ENCODE data around the gene KMT2A. TPM values are rescaled to one million over a fixed set of nuclear protein-coding genes. Genes with fewer than 3 reads are reported as not detected.

The KMT2A gene
- total and polyA plus RNA-seq, 10 of the 15 experiments (the other 5 are each of a cell fraction or from before 2014, with no cell fraction given), result 6.1 to 56.9 (median 25.4) TPM

- Histone ChIP-seq H3K9ac (ENCODE audit: control insufficient read depth, insufficient read depth, low read length) (no peak overlapping the region), H3K27me3 (replicated peaks in 1 of 2; ENCODE audit: control insufficient read depth in 2 of 2, insufficient read depth in 2 of 2, low read length in 1 of 2) (no peaks in the 10 kb centered on the region), H3K9me3 (replicated peaks; ENCODE audit: control insufficient read depth, insufficient read depth, low read length) (no peaks in the 10 kb centered on the region; the same call in 2 of the 3 replicates), H2AFZ (ENCODE audit: control insufficient read depth, low read depth, low read length) (no peak overlapping the region), H4K20me1 (ENCODE audit: control insufficient read depth, insufficient read depth) (no peaks in the 10 kb centered on the region), H3K79me2 (ENCODE audit: control insufficient read depth, insufficient read depth, low read length) (peaks cover 8% of the 10 kb centered on the region), H3K4me1 (ENCODE audit: control insufficient read depth, insufficient read depth, low read length) (peaks cover 24% of the 10 kb centered on the region), H3K4me2 (ENCODE audit: control insufficient read depth, insufficient read depth) (0 out of 2 replicates have a peak overlapping the region, but pooled peaks have one; percentile 25), H3K36me3 (ENCODE audit: control insufficient read depth in 2 of 2, insufficient read depth in 2 of 2, low read length in 1 of 2) (peaks cover 1 to 11% of the 10 kb centered on the region in 2 experiments; a peak in 3 of 4 replicates), H3K27ac (ENCODE audit: control insufficient read depth, insufficient read depth) (no peak overlapping the region; the same call in 1 of the 2 replicates), H3K4me3 (no peak overlapping the region)
- ChIA-PET SMC1A (ENCODE audit: uncharacterized antibody, unreplicated experiment) (no interaction called here), POLR2A (interaction anchor here (1.0 to 1.3 kb wide), 3 partner anchors 9 to 33 kb away, joined by 3 to 4 read pairs (median 3); no protein-coding TSS in a partner anchor), CTCF (interaction anchor here (0.6 kb wide), 1 partner anchor 92 kb away, joined by 3 read pairs; no protein-coding TSS in a partner anchor), RAD21 (ENCODE audit: unreplicated experiment) (interaction anchor here (0.9 to 1.7 kb wide), 2 partner anchors 36 to 213 kb away, joined by 3 to 7 read pairs; no protein-coding TSS in a partner anchor)
- TF ChIP-seq NFIC (IDR thresholded peaks at IDR 0.05; ENCODE audit: low read depth, low read length) (no peak), IKZF2 (IDR thresholded peaks at IDR 0.05) (peak in 1 of 2 experiments; percentile 15; a peak in 2 of 4 replicates), NR2F1 (conservative IDR thresholded peaks at IDR 0.05) (peak; percentile 73), KDM1A (IDR thresholded peaks at IDR 0.05; ENCODE audit: borderline replicate concordance) (no peak), NFYB (IDR thresholded peaks at IDR 0.05; ENCODE audit: insufficient read depth, low read depth, low read length) (no peak), IKZF1 (conservative IDR thresholded peaks at IDR 0.05) (0 out of 2 replicates have a peak, but pooled peaks have one; percentile 24), BHLHE40 (IDR thresholded peaks at IDR 0.05; ENCODE audit: borderline replicate concordance in 1 of 2, low read depth in 2 of 2, low read length in 1 of 2) (peak; percentile 27 to 60; a peak in 3 of 4 replicates), IRF5 (IDR thresholded peaks at IDR 0.05; ENCODE audit: borderline replicate concordance) (no peak), SUZ12 (IDR thresholded peaks at IDR 0.05; ENCODE audit: unreplicated experiment) (no peak), PAX8 (IDR thresholded peaks at IDR 0.05) (no peak), RELB (IDR thresholded peaks at IDR 0.05; ENCODE audit: low read depth) (0 out of 2 replicates have a peak, but pooled peaks have one; percentile 18), PKNOX1 (IDR thresholded peaks at IDR 0.05) (no peak)
- DNase-seq (ENCODE audit: low read depth, low spot score) (no peak), FAIRE-seq (no peak), ATAC-seq (peak; percentile 54)
- WGBS (ENCODE audit: insufficient coverage, insufficient replicate concordance, low lambda C conversion rate, missing lambda C conversion rate), result 52% methylated on average over 4 of the region's 4 CpGs
- BruUV-seq (replicated peaks), result no TSS peak
- intact Hi-C loops (cut with micrococcal nuclease; ENCODE audit: unreplicated experiment), result no loop called here
- in situ Hi-C loops (cut with MboI), result no loop called here
These were observed 24.8 kb upstream of the KMT2A start for GRCh38 chr11:118411530-118411929.
